ENCODE data around the gene PDPN.

DNA sequence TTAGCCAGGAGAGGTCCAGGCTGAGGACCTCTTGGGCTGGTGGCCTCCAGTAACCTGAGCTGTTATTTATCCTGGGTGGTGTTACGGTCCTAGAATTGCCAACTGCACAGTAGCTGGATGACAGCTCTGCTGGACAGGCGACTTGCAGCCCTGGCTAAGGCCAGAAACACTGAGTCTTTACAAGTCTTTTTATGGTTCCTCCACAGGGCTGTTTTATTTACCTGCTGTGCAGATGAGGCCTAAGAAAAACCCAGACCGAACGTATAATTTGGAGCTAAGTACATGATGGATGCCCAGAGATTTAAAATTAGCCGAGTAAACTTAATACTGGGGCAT, 39.4 kb upstream of the PDPN start:
- TF ChIP-seq, protein P1, sequence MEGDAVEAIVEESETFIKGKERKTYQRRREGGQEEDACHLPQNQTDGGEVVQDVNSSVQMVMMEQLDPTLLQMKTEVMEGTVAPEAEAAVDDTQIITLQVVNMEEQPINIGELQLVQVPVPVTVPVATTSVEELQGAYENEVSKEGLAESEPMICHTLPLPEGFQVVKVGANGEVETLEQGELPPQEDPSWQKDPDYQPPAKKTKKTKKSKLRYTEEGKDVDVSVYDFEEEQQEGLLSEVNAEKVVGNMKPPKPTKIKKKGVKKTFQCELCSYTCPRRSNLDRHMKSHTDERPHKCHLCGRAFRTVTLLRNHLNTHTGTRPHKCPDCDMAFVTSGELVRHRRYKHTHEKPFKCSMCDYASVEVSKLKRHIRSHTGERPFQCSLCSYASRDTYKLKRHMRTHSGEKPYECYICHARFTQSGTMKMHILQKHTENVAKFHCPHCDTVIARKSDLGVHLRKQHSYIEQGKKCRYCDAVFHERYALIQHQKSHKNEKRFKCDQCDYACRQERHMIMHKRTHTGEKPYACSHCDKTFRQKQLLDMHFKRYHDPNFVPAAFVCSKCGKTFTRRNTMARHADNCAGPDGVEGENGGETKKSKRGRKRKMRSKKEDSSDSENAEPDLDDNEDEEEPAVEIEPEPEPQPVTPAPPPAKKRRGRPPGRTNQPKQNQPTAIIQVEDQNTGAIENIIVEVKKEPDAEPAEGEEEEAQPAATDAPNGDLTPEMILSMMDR (IDR thresholded peaks at IDR 0.05): no peak
- no peak for TF ChIP-seq POLR2A (IDR thresholded peaks at IDR 0.05)

Data from testis (tissue), 2 donors.